ENCODE data around the gene MAPK12. TPM values are rescaled to one million over a fixed set of nuclear protein-coding genes. Genes with fewer than 3 reads are reported as not detected.

Gene MAPK12
- total and polyA plus RNA-seq, 9 of the 15 experiments (the other 6 are each of a cell fraction or from before 2014, with no cell fraction given): 0.79 to 71.5 (median 32.8) TPM

DNA sequence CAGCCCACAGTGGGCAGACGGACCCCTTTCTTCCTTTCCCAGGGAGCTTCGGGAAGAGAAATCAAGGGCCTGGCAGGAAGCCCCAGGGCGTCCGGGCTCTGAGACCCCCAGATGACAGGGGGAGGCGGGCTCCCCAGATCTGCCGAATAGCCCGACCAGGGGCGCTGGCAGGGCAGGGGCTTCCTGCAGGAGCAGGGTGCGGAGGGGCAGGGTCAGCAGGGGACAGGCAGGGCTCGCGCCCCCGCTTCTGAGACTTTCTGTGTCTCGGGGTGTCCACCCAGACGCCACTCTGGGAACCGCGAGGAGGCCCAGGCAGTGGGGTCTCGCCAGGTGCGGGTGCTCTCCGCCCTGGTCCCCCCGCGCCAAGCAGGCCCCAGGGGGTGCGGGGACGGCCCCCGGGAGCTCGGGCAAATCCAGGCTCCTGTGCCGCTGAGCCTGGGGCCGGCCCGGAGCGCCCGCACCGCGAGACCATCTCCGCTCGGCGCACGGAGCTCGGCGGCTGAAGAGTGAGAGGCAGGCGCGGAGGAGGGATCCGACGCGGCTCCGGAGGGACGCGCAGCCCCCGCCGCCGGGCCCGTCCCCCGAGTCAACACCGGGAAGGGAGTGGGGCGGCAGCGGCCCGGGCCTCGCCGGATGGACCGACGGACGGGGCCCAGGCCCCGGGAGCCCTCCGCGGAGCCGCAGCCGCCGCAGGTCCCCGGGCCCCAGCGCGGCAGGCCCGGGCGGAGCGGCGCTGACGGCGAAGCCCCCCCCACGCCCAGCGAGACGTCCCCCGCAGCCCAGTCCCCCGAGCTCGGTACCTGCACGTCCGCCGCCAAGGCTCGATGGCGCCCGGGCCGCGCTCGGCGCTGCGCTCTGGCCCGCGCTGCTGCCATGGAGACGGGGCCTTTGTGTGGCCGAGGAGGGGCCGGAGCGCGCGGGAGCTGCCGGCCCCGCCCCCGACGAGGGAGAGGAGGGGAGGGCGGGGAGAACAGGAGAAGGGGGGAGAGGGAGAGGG is 45.6 kb upstream of the MAPK12 start, which contains the start of gene PLXNB2 (continued):
- TF ChIP-seq, protein P1, sequence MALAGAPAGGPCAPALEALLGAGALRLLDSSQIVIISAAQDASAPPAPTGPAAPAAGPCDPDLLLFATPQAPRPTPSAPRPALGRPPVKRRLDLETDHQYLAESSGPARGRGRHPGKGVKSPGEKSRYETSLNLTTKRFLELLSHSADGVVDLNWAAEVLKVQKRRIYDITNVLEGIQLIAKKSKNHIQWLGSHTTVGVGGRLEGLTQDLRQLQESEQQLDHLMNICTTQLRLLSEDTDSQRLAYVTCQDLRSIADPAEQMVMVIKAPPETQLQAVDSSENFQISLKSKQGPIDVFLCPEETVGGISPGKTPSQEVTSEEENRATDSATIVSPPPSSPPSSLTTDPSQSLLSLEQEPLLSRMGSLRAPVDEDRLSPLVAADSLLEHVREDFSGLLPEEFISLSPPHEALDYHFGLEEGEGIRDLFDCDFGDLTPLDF (CRISPR knock-in tag; IDR thresholded peaks at IDR 0.05): no peak
- TF ChIP-seq GATAD2B (IDR thresholded peaks at IDR 0.05; ENCODE audit: borderline replicate concordance) (peak; percentile 60; the same call in 1 of the 2 replicates), ZNF740 (CRISPR knock-in tag; IDR thresholded peaks at IDR 0.05) (peak; percentile 76), ZNF740 (tag; IDR thresholded peaks at IDR 0.05) (no peak), PML (IDR thresholded peaks at IDR 0.05; ENCODE audit: low read length) (no peak), E2F6 (IDR thresholded peaks at IDR 0.05; ENCODE audit: borderline replicate concordance in 1 of 2, extremely low read depth in 1 of 2, insufficient read depth in 1 of 2, insufficient read length in 1 of 2, low read depth in 1 of 2, low read length in 1 of 2, poor library complexity in 1 of 2, severe bottlenecking in 1 of 2) (peak in 1 of 2 experiments; percentile 19), POLR2G (IDR thresholded peaks at IDR 0.05; ENCODE audit: low read depth, low read length) (peak; percentile 69), XRCC4 (IDR thresholded peaks at IDR 0.05; ENCODE audit: extremely low read depth, insufficient read depth, insufficient read length) (no peak), CCNT2 (IDR thresholded peaks at IDR 0.05; ENCODE audit: borderline replicate concordance, extremely low read depth, insufficient read length, low read depth, low read length) (peak; percentile 18), SMC3 (conservative IDR thresholded peaks at IDR 0.05; ENCODE audit: insufficient read depth, low read depth, low read length) (no peak), SIN3B (IDR thresholded peaks at IDR 0.05; ENCODE audit: low read depth) (peak; percentile 32; the same call in 1 of the 2 replicates), MAZ (CRISPR knock-in tag; conservative IDR thresholded peaks at IDR 0.05 in 1 of 2, IDR thresholded peaks at IDR 0.05 in 1 of 2) (peak in 1 of 2 experiments; percentile 52; a peak in 1 of 4 replicates)
